ENCODE results near the gene ARID4A. TPM values are rescaled to one million over a fixed set of nuclear protein-coding genes. Genes with fewer than 3 reads are reported as not detected.

The ARID4A gene
- total and polyA plus RNA-seq, 7 donors = 4.2 to 31.9 (median 18.1) TPM

- DNase-seq = no peak
- intact Hi-C loops (cut with DNase I) = no loop called here
- Histone ChIP-seq H3K27me3 (no peaks in the 10 kb centered on the region), H3K4me3 (no peak overlapping the region), H3K9me3 (no peaks in the 10 kb centered on the region), H3K27ac (peak overlapping the region in 2 of 4 donors; percentile 55 to 59), H3K4me1 (peaks cover 0 to 13% (median 8%) of the 10 kb centered on the region in 4 donors), H3K36me3 (peaks cover 21 to 100% (median 51%) of the 10 kb centered on the region in 4 donors)
- TF ChIP-seq POLR2A (IDR thresholded peaks at IDR 0.05) = no peak
- no peak for TF ChIP-seq POLR2AphosphoS5 (IDR thresholded peaks at IDR 0.05)
- TF ChIP-seq EP300 (IDR thresholded peaks at IDR 0.05) = no peak
- no peak for TF ChIP-seq CTCF (IDR thresholded peaks at IDR 0.05)
These were observed 33.0 kb upstream of the ARID4A start for GRCh38 chr14:58265401-58265800.

- WGBS, 2 donors = 60 to 85% methylated on average over 2 of the region's 2 CpGs
- peaks cover 9 to 88% (median 23%) of the 10 kb centered on the region in 4 donors for H3K36me3 ChIP-seq
- peaks cover 0 to 34% (median 19%) of the 10 kb centered on the region in 4 donors for H3K4me1 ChIP-seq
- no peak for DNase-seq
- no peaks in the 10 kb centered on the region for H3K9me3 ChIP-seq
- TF ChIP-seq POLR2A (IDR thresholded peaks at IDR 0.05) = no peak
- intact Hi-C loops (cut with DNase I) = no loop called here
- no peak overlapping the region for H3K4me3 ChIP-seq
- H3K27me3 ChIP-seq = no peaks in the 10 kb centered on the region
- H3K27ac ChIP-seq = no peak overlapping the region
These were observed 27.7 kb upstream of the ARID4A start for GRCh38 chr14:58270628-58271027.

- Histone ChIP-seq H3K36me3 (peaks cover 9 to 73% (median 20%) of the 10 kb centered on the region in 4 donors), H3K4me3 (no peak overlapping the region), H3K27ac (peak overlapping the region; percentile 45 to 67 (median 54)), H3K4me1 (peaks cover 0 to 39% (median 27%) of the 10 kb centered on the region in 4 donors), H3K9me3 (no peaks in the 10 kb centered on the region), H3K27me3 (no peaks in the 10 kb centered on the region)
- WGBS, 2 donors = 43 to 71% methylated on average over 4 of the region's 4 CpGs
- intact Hi-C loops (cut with DNase I) = no loop called here
- peak in 1 of 4 donors; percentile 23 for TF ChIP-seq POLR2AphosphoS5 (IDR thresholded peaks at IDR 0.05)
- TF ChIP-seq POLR2A (IDR thresholded peaks at IDR 0.05) = no peak
- no peak for DNase-seq
These were observed 25.6 kb upstream of the ARID4A start for GRCh38 chr14:58272588-58273372.

GRCh38 chr14:58274881-58275280 is 23.5 kb upstream of the ARID4A start:
- peak overlapping the region in 1 of 4 donors; percentile 2 for H3K27ac ChIP-seq
- TF ChIP-seq CTCF (IDR thresholded peaks at IDR 0.05) = no peak
- TF ChIP-seq POLR2AphosphoS5 (IDR thresholded peaks at IDR 0.05) = no peak
- no peak for TF ChIP-seq POLR2A (IDR thresholded peaks at IDR 0.05)
- TF ChIP-seq EP300 (IDR thresholded peaks at IDR 0.05) = no peak
- no peak overlapping the region for H3K4me3 ChIP-seq
- H3K4me1 ChIP-seq = peaks cover 0 to 46% (median 27%) of the 10 kb centered on the region in 4 donors
- DNase-seq = no peak
- H3K9me3 ChIP-seq = no peaks in the 10 kb centered on the region
- H3K27me3 ChIP-seq = no peaks in the 10 kb centered on the region
- intact Hi-C loops (cut with DNase I) = no loop called here
- peaks cover 0 to 70% (median 11%) of the 10 kb centered on the region in 4 donors for H3K36me3 ChIP-seq

- DNase-seq = no peak
- Histone ChIP-seq H3K36me3 (peaks cover 0 to 63% (median 11%) of the 10 kb centered on the region in 4 donors), H3K27me3 (no peaks in the 10 kb centered on the region), H3K27ac (peak overlapping the region in 1 of 4 donors; percentile 25), H3K4me1 (peaks cover 0 to 54% (median 34%) of the 10 kb centered on the region in 4 donors), H3K9me3 (no peaks in the 10 kb centered on the region), H3K4me3 (no peak overlapping the region)
- TF ChIP-seq POLR2AphosphoS5 (IDR thresholded peaks at IDR 0.05) (no peak), POLR2A (IDR thresholded peaks at IDR 0.05) (no peak), EP300 (IDR thresholded peaks at IDR 0.05) (no peak), CTCF (IDR thresholded peaks at IDR 0.05) (no peak)
- WGBS, 2 donors = 81 to 85% methylated on average over 2 of the region's 2 CpGs
- intact Hi-C loops (cut with DNase I) = no loop called here
These were observed 22.7 kb upstream of the ARID4A start for GRCh38 chr14:58275527-58276190.

Data from sigmoid colon (tissue), 7 donors.